ENCODE data around the gene SLC5A12.

DNA sequence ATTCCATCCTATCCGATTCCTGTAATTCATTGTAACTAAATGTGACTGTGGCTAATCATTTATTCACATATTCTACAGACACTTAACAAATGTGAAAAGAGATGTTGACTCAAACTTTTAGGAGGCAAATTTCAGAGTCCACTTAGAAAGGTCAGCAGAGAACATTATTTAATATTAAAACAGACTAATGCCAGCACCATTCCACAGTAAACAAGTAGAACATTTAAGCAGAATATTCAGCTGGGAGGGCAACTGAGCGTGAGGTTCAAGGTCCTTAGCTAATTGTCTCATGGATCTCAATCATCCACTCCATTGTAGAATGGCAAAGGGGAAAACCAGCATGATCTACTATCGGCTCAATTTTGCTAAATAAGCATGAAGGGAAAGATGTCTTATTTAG is 5.1 kb upstream of the SLC5A12 start:
- TF ChIP-seq CTCF (IDR thresholded peaks at IDR 0.05) (no peak), POLR2A (IDR thresholded peaks at IDR 0.05) (no peak)
